HG03103 (cell line): ENCODE results near the gene PRICKLE2.

Experiments used
- ATAC-seq: cut with Tn5 transposase; IDR thresholded peaks from one replicate; pipeline ENCODE4 v1.9.1; 2021; ENCODE audit warnings: low read depth; ENCODE audit not compliant: unreplicated experiment

Gene PRICKLE2

DNA sequence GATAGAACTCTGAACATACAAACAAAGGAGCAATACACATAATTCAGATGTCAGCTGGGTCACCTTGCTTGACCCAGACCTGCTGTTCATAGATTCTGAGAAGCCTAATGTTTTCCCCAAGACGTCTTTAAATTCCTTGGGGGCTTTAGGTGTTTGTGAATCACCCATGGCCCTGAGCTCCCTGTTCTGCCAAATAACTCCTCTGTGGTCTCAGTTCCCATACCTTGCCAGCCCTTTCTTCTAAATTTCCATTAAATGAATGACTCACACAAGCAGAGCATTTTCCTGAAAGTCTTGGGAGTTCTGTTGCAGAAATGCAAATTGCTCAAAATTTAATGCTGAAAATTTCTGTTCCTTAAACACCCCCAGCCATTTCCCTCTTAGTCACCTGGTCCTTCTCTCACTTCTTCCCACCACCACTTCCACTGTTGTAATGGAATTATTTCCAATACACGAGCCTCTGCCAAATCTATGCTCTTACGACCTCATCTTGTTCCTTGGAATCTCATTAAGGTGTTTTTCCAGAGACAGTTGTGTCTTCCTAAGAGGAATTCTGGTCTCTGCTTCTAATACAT lies 168.6 kb downstream of the PRICKLE2 start:
- ATAC-seq: no peak

DNA sequence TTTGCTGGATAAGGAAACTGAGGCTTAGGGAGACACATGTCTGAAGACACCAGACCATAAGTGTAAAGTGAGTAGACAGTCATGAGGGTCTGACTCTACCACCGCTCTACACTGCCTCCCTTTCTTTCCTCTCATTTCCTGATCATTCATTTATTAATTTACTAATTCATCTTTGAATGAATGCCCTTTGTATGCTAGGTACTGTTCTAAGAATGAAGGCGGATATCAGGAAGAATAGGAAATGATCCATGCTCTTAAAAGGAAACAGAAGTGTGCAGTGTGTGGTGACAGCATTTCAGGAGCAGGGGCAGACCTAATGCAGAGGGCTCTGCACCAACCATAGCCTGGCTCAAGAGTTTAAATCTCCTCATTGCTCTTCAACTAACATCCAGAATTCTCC lies 170.2 kb downstream of the PRICKLE2 start:
- ATAC-seq: no peak

DNA sequence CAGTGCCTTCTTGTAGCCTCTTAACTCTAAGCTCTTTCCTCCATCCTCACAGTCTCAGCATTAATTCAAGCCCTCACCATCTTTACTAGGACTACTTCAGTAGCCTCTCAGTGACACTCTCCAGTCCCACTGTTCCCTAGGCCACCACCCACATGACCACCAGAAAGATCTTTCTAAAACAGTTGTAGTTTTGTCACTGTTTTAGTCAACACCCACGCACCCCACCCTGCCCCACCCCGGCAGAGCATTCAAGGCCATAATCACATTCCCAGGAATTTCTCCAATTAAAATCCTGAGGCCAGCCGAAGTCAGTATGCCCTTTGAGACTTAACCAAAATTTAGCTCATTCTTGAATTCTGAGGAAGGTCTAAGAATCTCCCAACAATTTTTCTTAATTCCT lies 170.8 kb downstream of the PRICKLE2 start:
- ATAC-seq: no peak

DNA sequence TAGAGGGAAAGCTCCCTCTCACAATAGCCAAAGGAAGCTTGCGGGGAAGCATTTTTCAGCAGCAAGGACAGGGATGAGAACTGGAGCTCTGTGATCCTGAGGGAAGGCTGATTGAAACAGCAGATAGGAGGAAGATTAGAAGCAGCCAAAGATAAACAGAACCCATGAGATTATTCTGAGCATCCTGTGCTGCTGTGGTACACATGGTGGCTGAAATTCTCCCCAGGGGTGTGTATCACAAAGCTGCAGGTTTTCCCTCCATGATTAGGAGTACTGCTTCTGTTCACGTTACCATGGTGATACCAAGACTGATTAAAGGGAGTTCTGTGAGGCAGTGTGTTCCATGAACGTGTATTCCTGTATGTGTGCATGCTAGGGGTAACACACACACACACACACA lies 171.7 kb downstream of the PRICKLE2 start:
- ATAC-seq: no peak

DNA sequence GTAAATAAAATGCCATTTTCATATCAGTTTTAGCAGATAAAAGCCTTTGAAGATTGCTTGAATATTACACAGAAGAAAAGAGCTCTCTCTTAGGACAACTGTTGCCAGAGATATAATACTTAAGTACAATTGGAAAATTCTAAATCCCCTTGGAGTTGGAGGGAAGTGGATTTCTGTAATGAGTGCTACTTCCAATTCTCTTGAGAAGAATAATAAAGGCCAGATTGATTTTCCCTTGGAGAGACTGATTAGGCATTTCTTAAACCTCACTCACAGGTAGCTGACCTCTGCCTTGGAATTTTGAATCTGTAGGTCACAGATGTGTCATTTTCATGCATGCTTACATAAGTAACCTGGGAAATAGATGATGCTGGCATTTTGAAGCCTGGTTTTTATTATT lies 172.1 kb downstream of the PRICKLE2 start:
- no peak for ATAC-seq

DNA sequence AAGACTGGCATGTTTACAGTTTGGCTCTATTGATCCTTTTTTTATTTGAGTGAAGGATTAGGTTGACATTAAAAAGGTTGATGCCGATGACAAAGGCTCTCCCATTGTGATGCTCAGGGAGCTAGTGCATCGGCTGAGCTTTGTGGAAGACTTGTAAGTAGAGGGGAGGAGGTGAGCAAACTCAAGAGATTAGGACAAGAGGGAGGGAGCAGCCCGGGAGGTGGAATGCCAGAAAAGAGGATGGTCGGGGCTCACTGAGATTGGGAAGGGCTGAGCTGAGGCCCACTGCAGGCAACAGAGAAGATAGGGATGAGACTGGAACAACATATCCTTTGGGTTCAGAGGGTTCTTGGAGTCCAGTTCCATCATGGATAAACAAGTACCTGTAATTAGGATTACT lies 175.4 kb downstream of the PRICKLE2 start:
- no peak for ATAC-seq

DNA sequence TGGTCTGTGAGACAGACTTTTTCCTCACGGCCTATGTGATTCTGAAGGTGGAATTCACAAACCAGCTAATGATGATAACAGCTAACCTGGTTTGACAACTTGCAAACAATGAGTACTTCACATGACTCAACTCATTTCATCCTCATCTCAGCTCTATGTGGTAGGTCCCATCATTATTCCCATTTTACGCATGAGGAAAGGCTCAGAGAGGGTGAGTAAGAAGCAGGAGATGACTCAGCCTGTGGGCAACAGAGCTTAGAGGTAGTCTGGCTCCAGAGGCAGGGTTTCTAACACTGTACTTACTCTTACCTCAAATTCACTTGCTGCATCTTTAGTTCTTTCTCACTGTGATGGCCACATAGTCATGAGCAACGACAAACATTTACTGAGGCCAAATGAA lies 176.1 kb downstream of the PRICKLE2 start:
- ATAC-seq: no peak

DNA sequence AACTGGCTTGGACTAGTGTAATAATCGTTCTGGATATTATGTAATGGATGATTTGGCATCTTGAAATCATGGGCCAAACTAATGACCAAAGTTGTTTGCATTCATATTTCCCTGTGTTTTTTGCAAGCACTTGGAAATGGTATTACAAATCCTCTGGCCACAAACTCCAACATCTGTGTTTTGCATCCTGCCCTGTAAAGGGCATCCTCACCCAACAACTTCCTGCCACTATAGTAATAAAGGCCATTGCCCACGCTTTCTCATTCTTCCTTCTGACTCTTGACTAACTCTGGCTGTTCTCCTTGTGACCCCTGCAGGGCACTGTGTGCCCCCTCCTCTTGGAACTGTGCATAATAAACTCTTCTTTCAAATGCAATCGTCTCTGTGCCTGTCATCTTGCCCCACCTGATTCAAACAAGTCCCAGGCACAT lies 176.6 kb downstream of the PRICKLE2 start:
- no peak for ATAC-seq

DNA sequence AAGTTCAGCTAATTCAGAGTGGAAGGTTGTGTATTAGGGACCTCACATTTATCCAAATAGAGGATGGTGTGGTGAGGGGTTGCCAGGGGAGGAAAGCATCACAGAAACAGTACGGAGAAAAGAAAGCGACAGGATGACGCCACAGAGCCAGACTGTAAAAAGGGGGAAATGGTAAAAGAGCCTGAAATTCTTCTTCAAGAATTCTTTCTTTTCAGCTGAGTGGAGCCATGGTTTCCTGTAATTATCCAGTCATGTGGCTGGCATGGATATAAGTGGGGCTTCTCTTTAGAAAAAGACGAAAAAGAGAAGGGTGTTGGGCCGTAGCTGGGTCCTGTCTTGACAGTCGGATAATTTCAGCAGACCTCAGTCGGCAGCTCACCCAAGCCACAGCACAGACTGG lies 177.5 kb downstream of the PRICKLE2 start:
- ATAC-seq: no peak

DNA sequence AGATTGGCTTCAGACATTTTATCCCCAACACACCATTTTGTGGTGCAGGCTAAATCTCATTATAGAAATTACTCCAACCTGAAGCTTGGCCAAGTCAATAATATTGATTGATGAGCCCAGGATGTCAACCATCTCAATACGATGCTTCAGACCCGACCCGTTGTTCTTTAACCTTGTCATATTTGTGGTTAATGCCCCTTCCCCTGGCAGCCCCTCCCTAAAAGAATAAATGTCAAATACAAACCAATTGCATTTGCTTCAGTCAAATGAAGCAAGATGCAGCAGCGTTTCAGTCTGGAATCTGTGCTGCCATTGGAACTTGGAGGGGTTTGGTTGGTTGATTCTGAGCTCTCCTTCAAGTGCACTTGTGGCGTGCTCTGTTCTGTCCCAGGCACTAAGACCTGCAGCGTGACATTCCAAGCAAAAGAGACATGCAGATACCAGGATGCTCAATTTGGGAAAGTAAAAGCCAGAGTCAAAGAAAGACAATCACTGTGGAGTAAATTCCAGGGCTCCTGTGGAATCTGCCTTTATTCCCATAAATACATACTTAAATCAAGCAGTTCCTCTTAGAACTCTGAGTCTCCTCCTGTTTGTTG lies 178.2 kb downstream of the PRICKLE2 start:
- ATAC-seq: no peak

DNA sequence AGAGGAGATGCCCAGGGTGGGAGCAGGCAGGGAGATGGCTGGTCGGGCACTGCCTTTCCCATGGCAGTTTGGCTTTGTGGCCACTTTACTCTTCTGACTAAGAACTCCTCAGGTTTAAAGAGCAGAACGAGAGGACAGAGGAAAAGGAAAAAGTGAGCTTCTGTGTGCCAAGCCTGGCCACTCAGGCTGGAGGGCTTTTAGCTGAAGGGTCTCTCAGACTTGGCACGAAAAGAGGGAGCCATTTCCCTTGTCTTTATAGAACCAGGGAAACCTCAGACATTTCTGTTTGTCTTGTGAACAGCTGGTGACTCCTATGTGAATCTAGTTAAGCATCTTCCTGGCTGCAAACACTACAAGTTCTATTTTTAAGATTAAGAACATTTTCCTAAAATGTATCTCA lies 178.7 kb downstream of the PRICKLE2 start:
- no peak for ATAC-seq

DNA sequence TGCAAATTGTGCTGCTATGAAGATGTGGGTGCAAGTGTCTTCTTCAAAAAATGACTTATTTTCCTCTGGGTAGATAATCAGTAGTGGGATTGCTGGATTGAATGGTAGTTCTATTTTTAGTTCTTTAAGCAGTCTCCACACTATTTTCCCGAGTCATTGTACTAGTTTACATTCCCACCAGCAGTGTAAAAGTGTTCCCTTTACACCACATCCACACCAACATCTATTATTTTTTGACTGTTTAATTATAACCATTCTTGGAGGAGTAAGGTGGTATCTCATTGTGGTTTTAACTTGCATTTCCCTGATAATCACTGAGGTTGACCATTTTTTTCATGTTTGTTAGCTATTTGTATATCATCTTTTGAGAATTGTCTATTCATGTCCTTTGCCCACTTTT lies 182.3 kb downstream of the PRICKLE2 start:
- ATAC-seq: no peak
